Fibroblast of lung (primary cell): ENCODE results near the gene HEG1. TPM values are rescaled to one million over a fixed set of nuclear protein-coding genes. Genes with fewer than 3 reads are reported as not detected.
A peak's percentile ranks its signal among the peaks of the same experiment; 100 is the strongest.

Source experiments
- DNase-seq, 2 donors: peaks; one replicate each; pipeline versions ENCODE4 v3.0.0 to v3.0.0-alpha.2; 2010; ENCODE audit warnings: low read depth in 2 of 2
- H2AFZ ChIP-seq: 2 replicates; pipeline ENCODE4 v1.5.1; 2012; ENCODE audit warnings: low read length, control low read depth, inconsistent platforms
- H3K27ac ChIP-seq: 2 replicates; pipeline ENCODE4 v1.5.1; 2011; ENCODE audit warnings: low read length, control low read depth; ENCODE audit not compliant: insufficient read depth
- H3K27me3 ChIP-seq: 2 replicates; pipeline ENCODE4 v1.5.1; 2011; ENCODE audit warnings: mild to moderate bottlenecking, low read length; ENCODE audit not compliant: control insufficient read depth, insufficient read depth
- H3K36me3 ChIP-seq: 2 replicates; pipeline ENCODE4 v1.5.1; 2011; ENCODE audit warnings: low read length; ENCODE audit not compliant: control insufficient read depth, insufficient read depth
- H3K4me1 ChIP-seq: 2 replicates; pipeline ENCODE4 v1.5.1; 2011; ENCODE audit warnings: low read length; ENCODE audit not compliant: control insufficient read depth, insufficient read depth; ENCODE audit errors: extremely low read depth
- H3K4me2 ChIP-seq: 2 replicates; pipeline ENCODE4 v1.5.1; 2011; ENCODE audit warnings: low read length, control low read depth; ENCODE audit not compliant: insufficient read depth; ENCODE audit errors: extremely low read depth
- H3K4me3 ChIP-seq, 4 experiments: fragments of 200-600 bp in 1 of 4; sonication (generic) in 1 of 4; replicated peaks in 1 of 4; 2 replicates each; pipeline ENCODE4 v1.5.1; 2011 to 2016; ENCODE audit warnings: low read length in 4 of 4, low read depth in 3 of 4, mild to moderate bottlenecking in 3 of 4, control low read depth in 2 of 4, inconsistent platforms in 1 of 4, mixed read lengths in 1 of 4; ENCODE audit not compliant: insufficient read depth in 1 of 4; ENCODE audit errors: control extremely low read depth in 1 of 4
- H3K79me2 ChIP-seq: 2 replicates; pipeline ENCODE4 v1.5.1; 2012; ENCODE audit warnings: mild to moderate bottlenecking, low read length, inconsistent platforms; ENCODE audit not compliant: control insufficient read depth, insufficient read depth
- H3K9ac ChIP-seq: 2 replicates; pipeline ENCODE4 v1.5.1; 2011; ENCODE audit warnings: mild to moderate bottlenecking, low read length, control low read depth; ENCODE audit not compliant: insufficient read depth
- H3K9me3 ChIP-seq: 2 replicates; pipeline ENCODE4 v1.5.1; 2012; ENCODE audit warnings: low read depth, low read length; ENCODE audit not compliant: control insufficient read depth, insufficient read depth
- H4K20me1 ChIP-seq: 2 replicates; pipeline ENCODE4 v1.5.1; 2011; ENCODE audit warnings: low read length; ENCODE audit not compliant: control insufficient read depth, insufficient read depth; ENCODE audit errors: extremely low read depth
- EZH2 ChIP-seq: IDR thresholded peaks from 2 replicates; pipeline ENCODE4 v1.5.1; 2012; ENCODE audit warnings: low read length, control low read depth, mild to moderate bottlenecking; ENCODE audit errors: missing control alignments
- polyA plus RNA-seq, 2 donors: library from polyadenylated mRNA; depleted of rRNA in 1 of 2; stranded (reverse) in 1 of 2; unstranded in 1 of 2; fragments of >200 nt; gene quantifications; 2 replicates each; pipeline ENCODE4 v1.2.1, GENCODE V29; 2011 to 2012; ENCODE audit warnings: missing spikeins in 1 of 2
- total RNA-seq: library from RNA; depleted of rRNA; stranded (reverse); fragments of >200 nt; gene quantifications from 2 replicates; pipeline ENCODE4 v1.2.1, GENCODE V29; 2014
- TF ChIP-seq, protein P1 (sequence below), 2 donors: IDR thresholded peaks in 1 of 2; conservative IDR thresholded peaks in 1 of 2; 1 replicate in 1 of 2; 2 replicates in 1 of 2; pipeline ENCODE4 v1.5.1; 2011 to 2012; ENCODE audit warnings: low read length in 2 of 2, control low read depth in 1 of 2, inconsistent platforms in 1 of 2, low read depth in 1 of 2, mild to moderate bottlenecking in 1 of 2

Gene HEG1
- total and polyA plus RNA-seq, 2 donors (not counting 1 experiment from before 2014, with no cell fraction given) = 137 to 305 TPM

DNA sequence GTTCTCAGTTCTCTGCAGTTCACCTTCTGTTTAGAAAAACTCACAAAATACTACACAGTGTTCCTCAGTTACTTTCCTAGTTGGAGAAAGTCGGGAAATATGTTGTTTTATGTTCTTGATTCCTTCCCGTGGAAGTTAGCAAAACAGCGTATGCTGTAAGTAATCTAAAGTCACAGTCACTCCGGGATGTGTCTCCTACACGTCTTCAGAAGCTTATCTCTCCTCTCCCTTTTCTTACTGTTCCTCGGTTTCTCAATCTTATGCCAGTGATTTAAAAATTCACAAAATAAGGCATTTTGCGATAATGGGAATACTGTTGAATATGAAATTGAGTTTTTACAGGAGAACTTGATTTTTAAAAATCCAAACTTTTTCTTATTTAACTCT, 1.7 kb downstream of the HEG1 start:
- Histone ChIP-seq H4K20me1 (no peaks in the 10 kb centered on the region), H3K36me3 (peaks cover 2% of the 10 kb centered on the region), H3K9ac (peak overlapping the region; percentile 85), H3K27ac (peak overlapping the region; percentile 87), H3K9me3 (no peaks in the 10 kb centered on the region), H2AFZ (no peak overlapping the region), H3K27me3 (no peaks in the 10 kb centered on the region), H3K79me2 (peaks cover 56% of the 10 kb centered on the region), H3K4me3 (peak overlapping the region; percentile 65 to 97 (median 84)), H3K4me2 (peak overlapping the region; percentile 92), H3K4me1 (peaks cover 27% of the 10 kb centered on the region)
- TF ChIP-seq EZH2 = no peak
- TF ChIP-seq, protein P1, sequence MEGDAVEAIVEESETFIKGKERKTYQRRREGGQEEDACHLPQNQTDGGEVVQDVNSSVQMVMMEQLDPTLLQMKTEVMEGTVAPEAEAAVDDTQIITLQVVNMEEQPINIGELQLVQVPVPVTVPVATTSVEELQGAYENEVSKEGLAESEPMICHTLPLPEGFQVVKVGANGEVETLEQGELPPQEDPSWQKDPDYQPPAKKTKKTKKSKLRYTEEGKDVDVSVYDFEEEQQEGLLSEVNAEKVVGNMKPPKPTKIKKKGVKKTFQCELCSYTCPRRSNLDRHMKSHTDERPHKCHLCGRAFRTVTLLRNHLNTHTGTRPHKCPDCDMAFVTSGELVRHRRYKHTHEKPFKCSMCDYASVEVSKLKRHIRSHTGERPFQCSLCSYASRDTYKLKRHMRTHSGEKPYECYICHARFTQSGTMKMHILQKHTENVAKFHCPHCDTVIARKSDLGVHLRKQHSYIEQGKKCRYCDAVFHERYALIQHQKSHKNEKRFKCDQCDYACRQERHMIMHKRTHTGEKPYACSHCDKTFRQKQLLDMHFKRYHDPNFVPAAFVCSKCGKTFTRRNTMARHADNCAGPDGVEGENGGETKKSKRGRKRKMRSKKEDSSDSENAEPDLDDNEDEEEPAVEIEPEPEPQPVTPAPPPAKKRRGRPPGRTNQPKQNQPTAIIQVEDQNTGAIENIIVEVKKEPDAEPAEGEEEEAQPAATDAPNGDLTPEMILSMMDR (conservative IDR thresholded peaks at IDR 0.05 in 1 of 2, IDR thresholded peaks at IDR 0.05 in 1 of 2; ENCODE audit: low read depth in 1 of 2, low read length in 2 of 2) = no peak
- no peak for DNase-seq

DNA sequence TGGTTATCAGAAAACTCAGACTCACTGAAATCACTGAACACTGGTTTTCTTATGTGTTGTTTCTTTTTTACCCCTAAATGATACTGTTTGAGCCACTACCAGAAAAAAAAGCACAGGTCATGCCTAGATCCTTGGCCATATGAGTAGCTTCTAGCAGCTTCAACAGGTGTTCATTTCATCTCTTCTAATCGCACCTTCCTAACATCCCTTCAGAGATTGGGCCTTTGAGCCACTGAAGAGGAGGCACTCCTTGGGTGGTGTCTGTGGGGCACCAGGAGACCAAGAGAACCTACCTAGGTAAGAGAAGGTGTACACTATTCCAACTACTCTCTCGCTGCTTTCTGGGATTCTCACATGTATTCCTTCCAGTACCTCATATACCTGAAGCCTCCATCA, 2.5 kb downstream of the HEG1 start:
- Histone ChIP-seq H3K4me1 (peaks cover 27% of the 10 kb centered on the region), H2AFZ (no peak overlapping the region), H3K4me3 (peak overlapping the region; percentile 65 to 97 (median 84)), H3K27ac (peak overlapping the region; percentile 87), H3K79me2 (peaks cover 64% of the 10 kb centered on the region), H3K36me3 (peaks cover 2% of the 10 kb centered on the region), H3K4me2 (peak overlapping the region; percentile 92), H3K9ac (peak overlapping the region; percentile 85), H4K20me1 (no peaks in the 10 kb centered on the region), H3K9me3 (no peaks in the 10 kb centered on the region), H3K27me3 (no peaks in the 10 kb centered on the region)
- no peak for DNase-seq
- TF ChIP-seq, protein P1 (conservative IDR thresholded peaks at IDR 0.05 in 1 of 2, IDR thresholded peaks at IDR 0.05 in 1 of 2; ENCODE audit: low read depth in 1 of 2, low read length in 2 of 2) = no peak
- TF ChIP-seq EZH2 = no peak

DNA sequence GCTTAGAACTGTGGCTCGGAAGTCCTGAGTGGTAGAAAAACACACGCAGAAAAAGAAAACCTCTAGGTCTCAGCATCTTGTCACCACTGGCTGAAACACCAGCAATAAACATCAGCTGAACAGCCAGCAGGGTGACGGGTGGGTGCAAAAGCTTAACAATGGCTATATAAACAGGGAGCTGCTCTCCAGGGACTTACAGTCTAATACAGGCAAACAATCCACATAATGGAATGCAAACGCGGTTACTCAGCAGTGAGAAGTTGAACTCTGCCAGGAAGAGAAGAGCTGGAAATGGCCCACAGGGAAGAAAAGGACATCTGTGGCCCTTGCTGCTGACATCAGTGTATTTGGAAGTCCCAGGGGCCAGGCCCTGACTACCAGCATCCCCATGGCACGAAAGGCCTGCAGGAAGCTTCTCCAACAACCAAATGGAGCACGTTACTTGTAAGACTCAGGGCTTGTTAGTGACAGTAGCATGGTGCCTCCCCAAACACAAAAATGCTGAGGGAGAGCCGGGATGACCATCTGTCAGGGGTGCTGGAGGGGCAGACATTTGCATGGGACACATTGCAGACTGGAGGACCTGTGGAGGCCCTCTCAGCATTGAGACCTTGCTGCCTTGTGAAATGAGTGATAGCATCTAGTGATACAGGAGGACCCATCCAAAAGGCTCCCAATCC, 3.0 kb downstream of the HEG1 start:
- H2AFZ ChIP-seq = no peak overlapping the region
- H3K36me3 ChIP-seq = peaks cover 2% of the 10 kb centered on the region
- H4K20me1 ChIP-seq = no peaks in the 10 kb centered on the region
- no peaks in the 10 kb centered on the region for H3K27me3 ChIP-seq
- H3K27ac ChIP-seq = peak overlapping the region; percentile 87
- peaks cover 69% of the 10 kb centered on the region for H3K79me2 ChIP-seq
- TF ChIP-seq, protein P1 (conservative IDR thresholded peaks at IDR 0.05 in 1 of 2, IDR thresholded peaks at IDR 0.05 in 1 of 2; ENCODE audit: low read depth in 1 of 2, low read length in 2 of 2) = no peak
- no peak for TF ChIP-seq EZH2
- peak overlapping the region; percentile 92 for H3K4me2 ChIP-seq
- H3K9me3 ChIP-seq = no peaks in the 10 kb centered on the region
- peak overlapping the region; percentile 85 for H3K9ac ChIP-seq
- peaks cover 27% of the 10 kb centered on the region for H3K4me1 ChIP-seq
- DNase-seq = peak; percentile 77 to 94
- H3K4me3 ChIP-seq = peak overlapping the region; percentile 65 to 97 (median 84)
